ENCODE data around the gene DAD1. TPM values are rescaled to one million over a fixed set of nuclear protein-coding genes. Genes with fewer than 3 reads are reported as not detected.

Gene DAD1
- total and polyA plus RNA-seq, 8 donors, result 36.8 to 236 (median 172) TPM; not detected in 1

DNA sequence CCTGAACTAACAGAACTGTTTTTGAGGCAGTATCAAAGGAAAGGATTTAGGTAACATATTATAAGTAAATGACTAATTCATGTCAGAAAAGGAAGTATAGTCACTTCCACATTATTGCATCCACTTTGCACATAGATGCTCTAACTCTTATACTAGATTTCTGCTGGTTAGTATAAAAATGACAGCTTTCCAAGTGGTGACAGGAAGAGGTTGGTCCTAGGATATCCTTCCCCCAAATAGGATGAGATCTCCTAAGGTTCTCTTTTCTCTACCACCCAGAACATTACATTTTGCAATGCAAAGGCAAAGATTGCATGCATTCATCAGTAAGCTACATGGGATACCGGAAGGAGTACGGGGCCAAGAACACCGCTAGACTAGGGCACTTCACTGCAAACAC is 15.2 kb downstream of the DAD1 start:
- Histone ChIP-seq H3K36me3 (peaks cover 9 to 51% (median 45%) of the 10 kb centered on the region in 4 donors), H3K27me3 (no peaks in the 10 kb centered on the region), H3K4me3 (no peak overlapping the region), H3K9me3 (no peaks in the 10 kb centered on the region), H3K4me1 (peaks cover 19 to 58% (median 37%) of the 10 kb centered on the region in 4 donors), H3K27ac (no peak overlapping the region)
- intact Hi-C loops (cut with DNase I; ENCODE audit: low total_unique reads), result loop anchor here (10.0 kb wide), 1 partner anchor 71 kb away; the partner anchor contains the start of gene OR6J1
- TF ChIP-seq EP300 (IDR thresholded peaks at IDR 0.05), result no peak
- TF ChIP-seq POLR2AphosphoS5 (IDR thresholded peaks at IDR 0.05), result no peak
- no peak for TF ChIP-seq POLR2A (IDR thresholded peaks at IDR 0.05)
- TF ChIP-seq, protein P1, sequence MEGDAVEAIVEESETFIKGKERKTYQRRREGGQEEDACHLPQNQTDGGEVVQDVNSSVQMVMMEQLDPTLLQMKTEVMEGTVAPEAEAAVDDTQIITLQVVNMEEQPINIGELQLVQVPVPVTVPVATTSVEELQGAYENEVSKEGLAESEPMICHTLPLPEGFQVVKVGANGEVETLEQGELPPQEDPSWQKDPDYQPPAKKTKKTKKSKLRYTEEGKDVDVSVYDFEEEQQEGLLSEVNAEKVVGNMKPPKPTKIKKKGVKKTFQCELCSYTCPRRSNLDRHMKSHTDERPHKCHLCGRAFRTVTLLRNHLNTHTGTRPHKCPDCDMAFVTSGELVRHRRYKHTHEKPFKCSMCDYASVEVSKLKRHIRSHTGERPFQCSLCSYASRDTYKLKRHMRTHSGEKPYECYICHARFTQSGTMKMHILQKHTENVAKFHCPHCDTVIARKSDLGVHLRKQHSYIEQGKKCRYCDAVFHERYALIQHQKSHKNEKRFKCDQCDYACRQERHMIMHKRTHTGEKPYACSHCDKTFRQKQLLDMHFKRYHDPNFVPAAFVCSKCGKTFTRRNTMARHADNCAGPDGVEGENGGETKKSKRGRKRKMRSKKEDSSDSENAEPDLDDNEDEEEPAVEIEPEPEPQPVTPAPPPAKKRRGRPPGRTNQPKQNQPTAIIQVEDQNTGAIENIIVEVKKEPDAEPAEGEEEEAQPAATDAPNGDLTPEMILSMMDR (IDR thresholded peaks at IDR 0.05), result no peak
- 78 to 99% (median 96%) methylated on average over 3 of the region's 3 CpGs for WGBS, 5 donors
- DNase-seq, result no peak

DNA sequence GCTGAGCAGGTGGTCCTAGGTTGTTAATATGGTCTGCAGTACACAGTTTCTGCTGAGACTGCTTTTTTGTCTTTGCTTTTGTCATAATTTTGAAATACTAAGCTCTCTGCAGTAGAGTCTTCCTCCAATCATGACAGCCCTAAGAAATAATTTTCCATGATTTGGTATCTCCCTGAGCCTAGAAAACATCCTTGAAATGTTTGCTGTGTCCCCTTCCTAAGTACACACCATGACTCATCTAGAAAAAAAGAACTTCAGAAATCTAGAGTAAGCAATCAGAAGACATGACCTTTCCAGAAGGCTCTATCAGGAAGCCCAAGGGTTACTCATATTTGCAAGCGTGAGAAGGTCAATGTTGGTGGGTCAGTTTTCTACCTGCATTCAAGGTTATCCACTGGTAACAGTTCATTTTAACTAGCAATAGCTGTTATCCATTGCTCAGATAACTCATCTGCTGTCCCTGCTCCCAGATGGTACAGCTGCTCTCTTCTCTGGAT is 16.4 kb downstream of the DAD1 start:
- WGBS, 5 donors, result 20 to 73% (median 43%) methylated on average over 1 of the region's 1 CpG

DNA sequence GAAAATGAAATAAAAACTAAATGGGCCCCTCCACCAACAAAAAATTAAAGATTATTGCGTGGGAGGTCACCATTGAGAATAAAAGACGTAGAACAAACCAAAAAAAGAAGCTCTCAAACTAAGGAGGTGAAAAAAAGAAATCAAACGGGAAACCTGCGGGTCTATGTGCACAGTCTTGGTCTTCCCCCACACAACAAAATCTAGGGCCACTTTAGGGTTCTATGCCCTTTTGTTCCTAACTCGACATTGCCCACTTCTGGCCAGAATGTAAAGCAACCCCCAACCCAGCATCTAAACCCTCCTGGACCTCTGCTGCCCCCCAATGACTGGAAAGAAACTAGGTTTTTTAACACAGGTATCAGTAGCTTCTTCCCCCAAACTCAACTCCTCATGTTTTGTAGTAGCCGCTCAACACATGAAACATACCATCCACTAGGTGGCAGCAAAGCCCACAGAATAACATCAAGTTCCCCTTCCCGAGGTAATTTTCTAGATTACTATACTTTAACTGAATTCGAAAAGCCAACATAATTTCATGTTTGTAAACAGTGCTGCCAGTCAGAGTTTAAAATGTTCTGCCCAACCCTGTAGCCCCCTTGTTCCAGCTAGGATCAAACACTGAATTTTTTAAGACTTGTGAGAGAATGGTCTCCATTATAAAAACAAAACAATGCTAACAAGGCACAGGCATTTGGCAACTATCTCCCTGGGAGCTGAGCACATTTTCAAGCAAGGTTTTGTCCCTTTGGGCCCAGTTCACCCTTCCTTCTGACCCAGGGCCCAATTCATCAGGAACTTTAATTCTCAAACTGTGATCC is 18.7 kb downstream of the DAD1 start:
- intact Hi-C loops (cut with DNase I; ENCODE audit: low total_unique reads), result loop anchor here (10.0 kb wide), 1 partner anchor 74 kb away; the partner anchor contains the start of gene OR6J1
- peak; percentile 79 to 95 for DNase-seq
- Histone ChIP-seq H3K9me3 (no peaks in the 10 kb centered on the region), H3K27me3 (no peaks in the 10 kb centered on the region), H3K4me3 (no peak overlapping the region), H3K27ac (peak overlapping the region; percentile 64 to 91 (median 85)), H3K36me3 (peaks cover 9 to 62% (median 52%) of the 10 kb centered on the region in 4 donors), H3K4me1 (peaks cover 38 to 79% (median 56%) of the 10 kb centered on the region in 4 donors)
- WGBS, 5 donors, result 15 to 18% (median 17%) methylated on average over 8 of the region's 8 CpGs
- TF ChIP-seq, protein P1 (IDR thresholded peaks at IDR 0.05), result peak in 5 of 7 experiments; percentile 58 to 98 (median 90)
- TF ChIP-seq POLR2A (IDR thresholded peaks at IDR 0.05) (no peak), EP300 (IDR thresholded peaks at IDR 0.05) (no peak), POLR2AphosphoS5 (IDR thresholded peaks at IDR 0.05) (peak in 1 of 3 donors; percentile 59)

More for the DNA sequence above, 16.4 kb downstream of the DAD1 start:
- TF ChIP-seq POLR2AphosphoS5 (IDR thresholded peaks at IDR 0.05), result peak in 1 of 3 donors; percentile 53
- TF ChIP-seq, protein P1 (IDR thresholded peaks at IDR 0.05), result no peak
- no peak for TF ChIP-seq POLR2A (IDR thresholded peaks at IDR 0.05)
- no peak for TF ChIP-seq EP300 (IDR thresholded peaks at IDR 0.05)
- DNase-seq, result no peak
- no peak overlapping the region for H3K4me3 ChIP-seq
- no peaks in the 10 kb centered on the region for H3K9me3 ChIP-seq
- H3K27ac ChIP-seq, result peak overlapping the region; percentile 13 to 85 (median 54)
- intact Hi-C loops (cut with DNase I; ENCODE audit: low total_unique reads), result loop anchor here (10.0 kb wide), 1 partner anchor 72 kb away; the partner anchor contains the start of gene OR6J1
- H3K4me1 ChIP-seq, result peaks cover 19 to 65% (median 44%) of the 10 kb centered on the region in 4 donors
- peaks cover 9 to 54% (median 51%) of the 10 kb centered on the region in 4 donors for H3K36me3 ChIP-seq
- no peaks in the 10 kb centered on the region for H3K27me3 ChIP-seq

DNA sequence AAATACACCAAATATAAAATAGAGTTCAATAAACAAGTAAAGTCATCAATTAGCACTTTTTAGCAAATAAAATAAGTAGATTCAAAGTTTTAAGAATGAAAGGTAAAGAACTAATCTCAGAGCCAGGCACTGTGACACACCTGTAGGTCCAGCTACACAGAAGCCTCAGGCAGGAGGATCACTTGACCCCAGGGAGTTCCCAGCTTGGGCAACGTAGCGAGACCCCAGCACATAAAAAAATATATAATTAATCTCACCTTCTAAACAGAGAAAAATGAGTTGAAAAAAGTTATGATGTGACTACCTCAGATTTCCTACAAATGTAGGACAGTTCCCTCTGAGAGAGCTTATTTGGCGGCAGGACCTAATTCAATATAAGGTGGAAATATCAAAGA is 19.3 kb downstream of the DAD1 start:
- intact Hi-C loops (cut with DNase I; ENCODE audit: low total_unique reads), result loop anchor here (10.0 kb wide), 1 partner anchor 75 kb away; the partner anchor contains the start of gene OR6J1
- 54 to 78% (median 60%) methylated on average over 3 of the region's 3 CpGs for WGBS, 5 donors
- TF ChIP-seq POLR2AphosphoS5 (IDR thresholded peaks at IDR 0.05), result no peak
- TF ChIP-seq POLR2A (IDR thresholded peaks at IDR 0.05), result no peak
- no peak for TF ChIP-seq EP300 (IDR thresholded peaks at IDR 0.05)
- TF ChIP-seq, protein P1 (IDR thresholded peaks at IDR 0.05), result no peak

More for the DNA sequence above, 19.3 kb downstream of the DAD1 start:
- Histone ChIP-seq H3K27ac (peak overlapping the region in 4 of 5 donors; percentile 64 to 91 (median 85)), H3K27me3 (no peaks in the 10 kb centered on the region), H3K36me3 (peaks cover 9 to 62% (median 50%) of the 10 kb centered on the region in 4 donors), H3K4me1 (peaks cover 44 to 85% (median 62%) of the 10 kb centered on the region in 4 donors), H3K9me3 (no peaks in the 10 kb centered on the region), H3K4me3 (no peak overlapping the region)
- DNase-seq, result no peak
